HG02884 (cell line): ENCODE measurements around the gene ZCWPW1.
"Not testable (repeated sequence)": the region's sequence is repeated elsewhere in the genome, so short reads cannot be mapped to it uniquely, and the experiment has no call there.

ENCODE experiments used
- ATAC-seq: cut with Tn5 transposase; IDR thresholded peaks from one replicate; pipeline ENCODE4 v1.9.1; 2021; ENCODE audit warnings: mild to moderate bottlenecking, moderate library complexity; ENCODE audit not compliant: unreplicated experiment

The ZCWPW1 gene

GRCh38 chr7:100356416-100357068 lies 72.0 kb downstream of the ZCWPW1 start:
- ATAC-seq = no peak

- no peak for ATAC-seq
Measured at GRCh38 chr7:100353685-100354330, 74.7 kb downstream of the ZCWPW1 start.

- ATAC-seq = no peak
Measured at GRCh38 chr7:100352984-100353684, 75.4 kb downstream of the ZCWPW1 start.

- ATAC-seq = not testable (repeated sequence)
Measured at GRCh38 chr7:100352230-100352781, 76.2 kb downstream of the ZCWPW1 start.

- no peak for ATAC-seq
Measured at GRCh38 chr7:100351657-100352058, 76.8 kb downstream of the ZCWPW1 start.
